GM10847 (cell line): ENCODE measurements around the gene LDLR.

Source experiments
- POLR2A ChIP-seq: IDR thresholded peaks from 2 replicates; pipeline ENCODE4 v1.6.1; 2011; ENCODE audit not compliant: insufficient read length; ENCODE audit errors: extremely low read depth

The LDLR gene

DNA sequence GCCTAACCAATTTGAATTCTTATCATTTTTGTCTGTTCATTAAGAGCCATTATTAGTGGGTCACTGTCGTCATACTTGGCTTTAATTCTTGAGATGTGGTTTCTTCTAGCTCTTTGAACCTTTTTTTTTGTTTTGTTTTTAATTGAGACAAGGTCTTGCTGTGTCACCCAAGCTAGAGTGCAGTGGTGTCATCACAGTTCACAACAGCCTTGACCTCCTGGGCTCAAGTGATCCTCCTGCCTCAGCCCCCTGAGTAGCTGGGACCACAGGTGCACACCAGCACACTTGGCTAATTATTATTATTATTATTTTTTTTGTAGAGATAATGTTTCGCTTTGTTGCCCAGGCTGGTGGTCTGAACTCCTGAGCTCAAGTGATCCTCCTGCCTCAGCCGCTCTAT lies 25.8 kb upstream of the LDLR start:
- no peak for TF ChIP-seq POLR2A

DNA sequence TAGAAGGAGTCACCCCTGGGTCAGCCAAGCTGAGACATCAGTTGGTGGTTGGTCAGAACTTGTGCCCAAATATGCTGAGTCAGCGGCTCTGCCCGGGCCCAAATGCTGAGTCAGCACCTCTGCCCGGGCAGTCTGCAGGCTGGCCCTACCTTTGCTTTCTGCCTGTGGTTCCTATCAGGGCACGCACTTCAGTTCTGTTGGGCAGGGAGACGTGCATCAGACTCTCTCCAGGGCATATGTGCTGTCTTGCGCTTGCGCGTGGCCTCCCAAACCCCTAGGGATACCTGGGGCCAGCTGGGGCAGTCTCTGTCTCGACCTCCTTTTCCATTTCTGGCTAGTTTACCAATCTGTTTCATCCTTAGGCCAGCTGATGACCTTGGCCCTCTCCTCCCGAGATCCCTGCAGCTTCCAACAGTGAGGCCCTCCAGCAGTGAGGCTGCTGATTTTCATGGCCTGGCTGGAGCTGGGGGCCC lies 24.4 kb upstream of the LDLR start:
- no peak for TF ChIP-seq POLR2A

DNA sequence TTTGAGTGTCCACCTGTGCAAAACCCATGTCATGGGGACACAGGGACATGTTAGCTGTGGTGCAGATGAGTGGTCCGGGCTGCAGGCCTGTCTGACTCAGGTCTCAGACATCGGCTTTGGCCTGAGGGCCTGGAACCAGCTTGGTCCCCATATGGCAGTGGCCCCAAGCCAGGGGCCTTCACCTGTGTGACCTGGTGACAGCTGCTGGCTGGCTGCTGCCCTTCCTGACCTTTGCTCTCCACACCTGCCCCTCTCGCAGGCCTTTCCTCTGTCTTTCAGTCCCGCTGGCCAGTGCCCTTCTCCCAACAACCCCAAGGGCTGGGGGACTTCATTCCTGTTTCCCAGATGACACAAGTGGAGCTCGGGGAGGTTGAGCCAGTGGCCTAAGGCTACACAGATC lies 22.9 kb upstream of the LDLR start:
- no peak for TF ChIP-seq POLR2A

DNA sequence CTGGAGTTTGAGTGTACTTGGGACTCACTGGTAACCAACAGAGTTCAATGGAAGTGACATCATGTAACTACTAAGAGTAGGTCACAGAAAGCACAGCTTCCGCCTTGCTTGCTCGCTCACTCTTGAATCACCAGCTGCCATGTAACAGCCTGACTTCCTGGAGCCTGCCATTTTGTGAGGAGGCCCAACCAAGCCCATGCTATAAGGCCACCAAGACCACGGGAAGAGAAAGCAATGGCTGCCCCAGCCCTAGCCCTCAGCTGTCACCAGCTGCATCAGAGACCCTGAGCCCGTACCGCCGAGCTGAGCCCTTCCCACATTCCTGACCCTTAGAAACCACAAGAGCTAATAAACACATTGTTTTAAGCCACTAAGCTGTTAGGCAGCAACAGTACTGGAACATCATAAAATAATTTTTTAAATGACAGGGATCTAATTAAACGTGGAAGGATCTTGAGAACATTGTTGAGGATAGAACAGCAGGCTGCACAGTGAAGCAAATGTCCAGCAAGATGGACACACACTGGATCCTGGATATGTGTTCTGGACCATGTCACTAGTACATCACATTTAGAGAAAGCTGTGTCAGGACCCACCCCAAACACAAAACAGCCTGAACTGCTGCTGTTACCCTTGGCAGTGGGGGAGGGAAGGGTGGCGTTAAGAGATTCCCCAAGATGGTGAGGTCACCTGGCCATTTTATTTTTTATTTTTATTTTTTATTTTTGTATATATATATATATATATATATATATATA lies 21.7 kb upstream of the LDLR start:
- no peak for TF ChIP-seq POLR2A

DNA sequence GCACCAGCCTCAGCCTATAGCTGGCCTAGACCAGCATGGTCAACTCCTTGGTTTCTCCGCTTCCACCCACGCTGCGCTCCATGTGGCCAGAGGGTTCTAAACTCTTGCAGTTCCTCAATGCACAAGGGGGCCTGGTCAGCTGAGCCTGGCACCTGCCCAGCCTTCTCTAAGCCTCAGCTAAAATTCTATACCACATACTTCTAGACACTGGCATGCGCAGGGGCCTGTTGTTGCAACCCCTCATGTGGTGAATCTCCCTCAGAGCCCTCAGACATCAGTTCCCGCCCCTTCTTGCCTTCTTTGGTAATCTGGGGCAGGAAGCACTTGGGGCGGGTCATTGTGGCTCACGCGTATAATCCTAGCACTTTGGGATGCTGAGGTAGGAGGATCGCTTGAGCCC lies 19.7 kb upstream of the LDLR start:
- TF ChIP-seq POLR2A: no peak

DNA sequence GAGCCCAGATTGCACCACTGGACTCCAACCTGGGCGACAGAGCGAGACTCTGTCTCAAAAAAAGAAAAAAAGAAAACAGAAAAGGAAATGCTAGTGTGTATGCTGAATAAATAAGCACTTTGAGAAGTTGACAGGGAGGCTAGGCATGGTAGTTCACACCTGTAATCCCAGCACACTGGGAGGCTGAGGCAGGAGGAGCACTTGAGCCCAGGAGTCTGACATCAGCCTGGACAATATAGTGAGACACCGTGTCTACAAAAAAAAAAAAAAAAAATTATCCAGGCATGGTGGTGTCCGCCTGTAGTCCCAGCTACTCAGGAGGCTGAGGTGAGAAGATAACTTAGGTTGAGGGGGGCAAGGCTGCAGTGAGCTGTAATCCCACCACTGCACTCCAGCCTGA lies 19.1 kb upstream of the LDLR start:
- no peak for TF ChIP-seq POLR2A

DNA sequence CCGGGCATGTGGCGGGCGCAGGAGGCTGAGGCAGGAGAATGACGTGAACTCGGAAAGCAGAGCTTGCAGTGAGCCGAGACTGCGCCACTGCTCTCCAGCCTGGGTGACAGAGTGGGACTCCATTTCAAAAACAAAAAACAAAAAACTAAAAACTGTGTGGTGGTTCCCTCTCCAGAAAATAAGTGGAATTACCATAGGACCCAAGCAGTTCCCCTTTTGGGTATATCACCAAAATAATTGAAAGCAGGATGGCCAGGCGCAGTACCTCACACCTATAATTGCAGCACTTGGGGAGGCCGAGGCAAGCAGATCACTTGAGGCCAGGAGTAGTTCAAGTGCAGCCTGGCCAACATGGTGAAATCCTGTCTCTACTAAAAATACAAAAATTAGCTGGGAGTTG lies 15.7 kb upstream of the LDLR start:
- no peak for TF ChIP-seq POLR2A

DNA sequence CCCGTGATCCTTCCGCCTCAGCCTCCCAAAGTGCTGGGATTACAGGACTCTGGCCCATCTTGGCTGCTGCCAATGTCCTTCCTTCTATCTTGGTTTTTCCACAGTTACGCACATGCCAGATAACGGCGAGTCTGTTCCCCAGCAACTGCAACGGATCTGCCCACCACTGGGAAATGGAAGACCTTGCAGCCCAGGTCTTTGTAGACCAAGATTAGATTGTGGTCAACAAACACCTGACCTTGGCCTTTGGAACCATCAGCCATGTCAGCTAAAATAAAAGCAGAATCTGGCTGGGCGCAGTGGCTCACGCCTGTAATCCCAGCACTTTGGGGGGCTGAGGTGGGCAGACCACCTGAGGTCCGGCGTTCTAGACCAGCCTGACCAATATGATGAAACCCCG lies 10.4 kb upstream of the LDLR start:
- no peak for TF ChIP-seq POLR2A

DNA sequence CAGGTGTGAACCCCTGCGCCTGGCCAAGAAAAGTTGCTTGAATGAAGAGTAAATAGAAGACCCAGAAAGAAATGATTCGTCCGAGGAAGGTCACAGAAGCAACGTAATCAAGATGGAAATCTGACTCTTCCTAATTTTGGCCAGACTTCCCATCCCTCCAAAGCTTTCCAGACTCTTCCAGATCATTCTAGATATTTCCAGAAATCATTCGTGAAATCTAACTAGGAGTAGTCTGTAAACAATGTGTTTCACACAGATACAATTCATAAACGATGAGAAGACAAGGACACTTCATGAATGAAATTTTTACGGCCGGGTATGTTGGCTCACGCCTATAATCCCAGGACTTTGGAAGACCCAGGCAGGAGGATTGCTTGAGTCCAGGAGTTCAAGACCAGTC lies 9.3 kb upstream of the LDLR start:
- TF ChIP-seq POLR2A: no peak

DNA sequence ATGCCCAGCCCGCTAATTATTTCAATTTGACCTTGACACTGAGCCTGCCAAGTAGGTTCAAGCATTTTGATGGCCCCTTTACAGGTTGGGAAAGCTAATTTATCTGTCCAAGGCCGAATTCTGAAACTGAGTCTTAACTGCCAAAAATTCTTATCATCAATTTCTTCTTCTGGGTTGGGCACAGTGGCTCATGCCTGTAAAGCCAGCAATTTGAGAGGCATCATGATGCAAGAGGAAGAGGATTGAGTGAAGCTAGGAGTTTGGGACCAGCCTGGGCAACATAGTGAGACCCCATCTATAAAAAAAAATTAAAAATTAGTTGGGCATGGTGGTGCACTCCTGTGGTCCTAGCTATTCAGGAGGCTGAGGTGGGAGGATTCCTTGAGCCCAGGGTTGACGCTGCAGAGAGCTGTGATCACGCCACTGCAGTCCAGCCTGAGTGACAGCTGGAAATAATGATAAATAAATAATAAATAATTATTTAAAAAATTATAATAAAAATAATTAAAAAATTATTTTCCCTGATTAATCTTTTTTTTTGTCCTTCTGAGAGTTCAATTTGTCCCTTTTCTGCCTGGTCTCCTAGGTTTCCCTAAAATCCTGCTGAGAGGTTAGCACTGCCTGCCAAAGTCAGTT lies 1.3 kb upstream of the LDLR start:
- TF ChIP-seq POLR2A: no peak

DNA sequence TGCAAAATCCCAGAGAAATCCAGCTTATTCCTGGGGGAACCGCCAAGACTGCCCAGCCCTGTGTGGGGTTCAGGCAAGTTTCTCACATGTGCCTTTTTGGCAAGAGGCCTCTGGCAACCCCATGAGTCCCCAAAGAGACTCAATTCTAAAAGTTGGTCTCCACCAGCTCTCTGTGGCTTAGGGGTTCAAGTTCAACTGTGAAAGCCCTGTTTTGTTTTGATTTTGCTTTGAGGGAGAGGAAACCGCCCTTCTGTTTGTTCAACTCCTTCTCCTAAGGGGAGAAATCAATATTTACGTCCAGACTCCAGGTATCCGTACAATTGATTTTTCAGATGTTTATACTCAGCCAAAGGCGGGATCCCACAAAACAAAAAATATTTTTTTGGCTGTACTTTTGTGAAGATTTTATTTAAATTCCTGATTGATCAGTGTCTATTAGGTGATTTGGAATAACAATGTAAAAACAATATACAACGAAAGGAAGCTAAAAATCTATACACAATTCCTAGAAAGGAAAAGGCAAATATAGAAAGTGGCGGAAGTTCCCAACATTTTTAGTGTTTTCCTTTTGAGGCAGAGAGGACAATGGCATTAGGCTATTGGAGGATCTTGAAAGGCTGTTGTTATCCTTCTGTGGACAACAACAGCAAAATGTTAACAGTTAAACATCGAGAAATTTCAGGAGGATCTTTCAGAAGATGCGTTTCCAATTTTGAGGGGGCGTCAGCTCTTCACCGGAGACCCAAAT lies 583 bp upstream of the LDLR start:
- no peak for TF ChIP-seq POLR2A

DNA sequence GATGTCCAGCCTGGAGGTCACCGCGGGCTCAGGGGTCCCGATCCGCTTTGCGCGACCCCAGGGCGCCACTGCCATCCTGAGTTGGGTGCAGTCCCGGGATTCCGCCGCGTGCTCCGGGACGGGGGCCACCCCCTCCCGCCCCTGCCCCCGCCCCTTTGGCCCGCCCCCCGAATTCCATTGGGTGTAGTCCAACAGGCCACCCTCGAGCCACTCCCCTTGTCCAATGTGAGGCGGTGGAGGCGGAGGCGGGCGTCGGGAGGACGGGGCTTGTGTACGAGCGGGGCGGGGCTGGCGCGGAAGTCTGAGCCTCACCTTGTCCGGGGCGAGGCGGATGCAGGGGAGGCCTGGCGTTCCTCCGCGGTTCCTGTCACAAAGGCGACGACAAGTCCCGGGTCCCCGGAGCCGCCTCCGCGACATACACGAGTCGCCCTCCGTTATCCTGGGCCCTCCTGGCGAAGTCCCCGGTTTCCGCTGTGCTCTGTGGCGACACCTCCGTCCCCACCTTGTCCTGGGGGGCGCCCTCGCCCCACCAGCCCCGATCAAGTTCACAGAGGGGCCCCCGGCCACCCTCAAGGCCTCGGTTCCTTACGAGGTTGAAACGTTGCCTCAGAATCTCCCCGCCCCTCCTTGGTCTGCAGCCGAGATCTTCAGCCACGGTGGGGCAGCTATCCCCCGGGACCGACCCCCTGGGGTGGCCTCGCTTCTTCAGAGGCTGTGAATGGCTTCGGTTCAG lies 1.2 kb downstream of the LDLR start:
- TF ChIP-seq POLR2A: peak; percentile 70

DNA sequence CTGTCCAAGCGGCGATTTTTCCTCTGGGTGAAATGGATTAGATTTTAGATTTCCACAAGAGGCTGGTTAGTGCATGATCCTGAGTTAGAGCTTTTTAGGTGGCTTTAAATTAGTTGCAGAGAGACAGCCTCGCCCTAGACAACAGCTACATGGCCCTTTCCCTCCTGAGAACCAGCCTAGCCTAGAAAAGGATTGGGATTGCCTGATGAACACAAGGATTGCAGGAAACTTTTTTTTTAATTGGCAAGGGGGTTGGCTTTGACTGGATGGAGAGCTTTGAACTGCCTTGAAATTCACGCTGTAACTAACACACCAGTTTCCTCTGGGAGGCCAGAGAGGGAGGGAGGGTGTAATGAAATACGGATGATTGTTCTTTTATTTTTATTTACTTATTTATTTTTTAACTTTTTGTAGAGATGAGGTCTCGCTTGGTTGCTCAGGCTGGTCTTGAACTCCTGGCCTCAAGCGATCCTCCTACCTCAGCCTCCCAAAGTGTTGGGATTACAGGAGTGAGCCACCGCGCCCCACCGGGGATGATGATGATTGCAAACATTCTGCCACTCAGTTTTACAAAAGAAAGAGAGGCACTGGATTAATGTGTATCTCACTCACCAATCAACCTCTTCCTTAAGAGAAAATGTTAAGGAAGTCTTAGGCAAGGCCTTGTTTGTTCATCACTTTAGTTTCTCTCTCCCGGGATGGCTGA lies 1.9 kb downstream of the LDLR start:
- no peak for TF ChIP-seq POLR2A

DNA sequence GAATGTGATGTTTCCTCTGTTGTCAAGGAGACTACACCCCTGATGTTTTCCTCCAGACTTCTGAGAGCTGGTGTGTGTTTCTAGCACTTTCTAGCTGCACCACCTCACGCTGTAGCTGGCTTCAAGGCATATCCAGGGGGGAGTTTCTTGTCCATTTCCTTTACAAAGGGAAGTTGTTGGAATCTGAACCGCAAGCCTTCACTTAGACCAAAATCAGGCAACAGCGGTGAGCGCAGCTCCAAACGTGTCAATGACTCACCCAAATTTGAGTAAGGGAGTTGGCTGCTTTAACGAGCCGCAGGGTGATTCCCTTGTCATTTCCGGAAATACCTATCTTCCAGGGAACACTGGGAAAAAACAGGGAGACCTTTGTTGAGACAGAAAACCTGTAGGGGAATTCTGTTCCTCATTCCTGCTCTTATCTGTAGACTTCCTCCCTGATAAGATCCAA lies 2.5 kb downstream of the LDLR start:
- no peak for TF ChIP-seq POLR2A

DNA sequence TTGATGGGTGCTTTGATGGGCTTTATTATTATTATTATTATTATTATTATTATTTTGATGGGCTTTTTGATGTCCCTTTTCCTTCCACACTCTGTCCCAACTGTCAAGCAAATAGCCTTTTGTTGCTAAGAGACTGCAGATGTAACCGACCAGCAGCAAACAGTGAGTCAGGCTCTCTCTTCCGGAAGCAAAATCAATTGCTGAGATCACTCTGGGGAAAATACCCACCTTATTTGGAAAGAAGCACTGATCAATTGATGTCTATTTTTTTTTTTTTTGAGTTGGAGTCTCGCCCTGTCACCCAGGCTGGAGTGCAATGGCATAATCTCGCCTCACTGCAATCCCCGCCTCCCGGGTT lies 2.9 kb downstream of the LDLR start:
- no peak for TF ChIP-seq POLR2A
